AG09319 (cell line): Measurements from ENCODE around the gene CPT1A.

Source experiments
- DNase-seq: peaks from one replicate; pipeline ENCODE4 v3.0.0-alpha.2; 2010; ENCODE audit warnings: low read depth; ENCODE audit errors: extremely low read depth
- TF ChIP-seq, protein P1 (sequence below): IDR thresholded peaks from 2 replicates; pipeline ENCODE4 v1.5.1; 2011; ENCODE audit warnings: low read depth, mild to moderate bottlenecking, inconsistent platforms, low read length, moderate library complexity

CPT1A gene

DNA sequence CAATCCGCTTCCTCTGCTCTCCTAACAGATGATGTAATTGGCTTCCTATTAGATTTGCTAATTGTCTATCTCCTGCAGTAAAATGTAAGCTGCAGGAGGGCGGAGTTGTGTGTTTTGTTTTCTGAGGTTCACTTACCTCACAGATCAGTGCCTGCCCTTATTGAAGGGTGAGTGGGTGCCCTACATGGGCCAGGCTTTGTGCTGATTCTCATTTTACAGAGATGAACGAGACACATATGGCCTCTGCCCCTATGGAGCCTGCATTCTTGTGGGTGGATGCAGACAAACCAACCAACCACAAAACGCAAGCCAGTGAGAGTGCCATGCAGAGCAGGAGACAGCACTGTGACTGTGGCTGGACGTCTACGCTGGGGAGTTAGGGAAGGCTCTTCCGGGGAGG lies 100.3 kb downstream of the CPT1A start:
- TF ChIP-seq, protein P1, sequence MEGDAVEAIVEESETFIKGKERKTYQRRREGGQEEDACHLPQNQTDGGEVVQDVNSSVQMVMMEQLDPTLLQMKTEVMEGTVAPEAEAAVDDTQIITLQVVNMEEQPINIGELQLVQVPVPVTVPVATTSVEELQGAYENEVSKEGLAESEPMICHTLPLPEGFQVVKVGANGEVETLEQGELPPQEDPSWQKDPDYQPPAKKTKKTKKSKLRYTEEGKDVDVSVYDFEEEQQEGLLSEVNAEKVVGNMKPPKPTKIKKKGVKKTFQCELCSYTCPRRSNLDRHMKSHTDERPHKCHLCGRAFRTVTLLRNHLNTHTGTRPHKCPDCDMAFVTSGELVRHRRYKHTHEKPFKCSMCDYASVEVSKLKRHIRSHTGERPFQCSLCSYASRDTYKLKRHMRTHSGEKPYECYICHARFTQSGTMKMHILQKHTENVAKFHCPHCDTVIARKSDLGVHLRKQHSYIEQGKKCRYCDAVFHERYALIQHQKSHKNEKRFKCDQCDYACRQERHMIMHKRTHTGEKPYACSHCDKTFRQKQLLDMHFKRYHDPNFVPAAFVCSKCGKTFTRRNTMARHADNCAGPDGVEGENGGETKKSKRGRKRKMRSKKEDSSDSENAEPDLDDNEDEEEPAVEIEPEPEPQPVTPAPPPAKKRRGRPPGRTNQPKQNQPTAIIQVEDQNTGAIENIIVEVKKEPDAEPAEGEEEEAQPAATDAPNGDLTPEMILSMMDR: no peak
- no peak for DNase-seq

DNA sequence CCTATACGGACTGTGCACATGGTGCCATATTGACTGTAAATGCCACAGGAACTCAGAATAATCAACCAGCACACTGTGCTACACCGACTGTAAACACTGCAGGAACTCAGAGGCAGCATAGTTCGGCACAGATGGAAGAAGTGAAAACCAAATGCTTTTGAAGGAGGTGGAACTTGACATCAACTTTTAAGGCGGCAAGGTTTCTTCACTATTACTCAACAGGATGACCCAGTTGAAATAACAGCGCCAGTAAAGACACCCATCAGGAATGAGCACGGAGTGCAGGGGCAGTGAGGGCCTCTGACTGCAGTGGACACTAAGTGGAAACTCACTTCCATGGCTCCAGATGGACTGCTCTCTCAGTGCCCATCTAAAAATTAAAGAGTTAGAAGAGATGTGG lies 106.1 kb downstream of the CPT1A start:
- DNase-seq: no peak
- TF ChIP-seq, protein P1: no peak

DNA sequence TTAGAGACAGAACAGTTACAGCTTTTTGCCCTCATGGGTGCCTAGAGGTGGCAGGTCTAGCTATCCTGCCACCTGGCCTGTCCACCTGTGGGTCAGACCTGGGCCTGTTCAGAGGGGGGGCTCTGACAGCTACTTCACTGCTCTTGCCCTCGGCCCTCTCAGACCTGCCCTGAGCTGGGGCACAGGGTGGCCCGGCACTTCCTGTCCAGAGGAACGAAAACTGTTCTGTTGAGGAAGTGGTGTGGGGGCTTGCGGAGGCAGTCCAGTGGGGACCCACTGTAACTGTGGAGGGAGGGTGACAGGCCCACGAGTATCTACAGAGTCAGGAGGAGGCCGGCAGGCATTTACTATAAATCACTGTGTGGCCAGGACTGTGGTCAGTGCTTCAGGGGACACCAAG lies 106.6 kb downstream of the CPT1A start:
- TF ChIP-seq, protein P1: no peak
- no peak for DNase-seq

DNA sequence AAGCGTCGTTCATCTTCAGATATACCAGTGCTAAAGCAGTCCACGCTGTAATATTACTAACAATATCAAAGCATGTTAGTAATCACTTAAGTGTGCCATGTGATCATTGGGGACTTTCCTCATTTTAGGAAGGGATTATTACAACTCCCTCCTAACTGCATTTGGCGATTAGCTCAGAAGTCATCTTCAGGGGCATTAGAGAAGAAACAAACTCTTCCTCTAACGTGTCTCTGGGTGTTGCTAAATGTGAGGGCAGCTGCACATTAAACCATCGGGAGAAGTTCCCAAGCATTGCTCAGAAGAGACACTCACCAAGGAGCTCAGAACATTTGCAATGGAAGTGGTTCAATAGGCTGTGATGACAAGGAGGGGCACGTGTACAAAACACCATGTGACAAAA lies 107.6 kb downstream of the CPT1A start:
- DNase-seq: no peak
- TF ChIP-seq, protein P1: no peak

DNA sequence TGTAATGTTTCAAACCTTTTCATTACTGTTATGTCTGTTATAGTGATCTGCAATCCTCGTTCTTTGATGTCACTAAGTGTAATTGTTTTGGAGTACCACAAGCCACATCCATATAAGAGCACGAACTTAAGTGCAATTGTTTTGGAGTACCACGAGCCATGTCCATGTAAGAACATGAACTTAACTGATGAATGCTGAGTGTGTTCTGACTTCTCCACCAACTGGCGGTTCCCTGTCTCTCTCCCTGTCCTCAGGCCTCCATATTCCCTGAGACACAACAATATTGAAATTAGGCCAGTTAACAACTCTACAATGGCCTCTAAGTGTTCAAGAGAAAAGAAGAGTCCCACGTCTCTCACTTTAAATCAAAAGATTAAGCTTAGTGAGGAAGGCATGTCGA lies 113.9 kb downstream of the CPT1A start:
- no peak for DNase-seq
- TF ChIP-seq, protein P1: no peak; the same call in 1 of the 2 replicates

DNA sequence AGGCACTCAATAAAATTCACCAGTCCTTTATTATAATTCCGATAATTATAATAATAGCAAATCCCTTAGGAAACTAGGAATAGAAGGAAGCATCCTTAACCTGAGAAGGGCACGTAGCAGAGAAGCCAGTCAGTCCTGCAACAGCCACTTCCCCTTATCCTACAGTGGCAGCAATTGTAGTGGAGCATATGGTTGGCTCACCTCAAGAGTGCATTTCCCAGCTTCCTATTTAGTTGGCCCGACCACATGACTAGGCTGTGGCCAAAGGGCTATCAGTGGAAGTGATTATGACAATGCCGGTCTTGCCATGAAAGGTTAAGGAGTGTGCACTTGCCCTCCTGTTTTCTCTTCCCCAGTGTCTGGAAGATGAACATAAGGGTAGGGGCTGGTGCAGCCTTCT lies 117.4 kb downstream of the CPT1A start:
- TF ChIP-seq, protein P1: no peak
- no peak for DNase-seq

DNA sequence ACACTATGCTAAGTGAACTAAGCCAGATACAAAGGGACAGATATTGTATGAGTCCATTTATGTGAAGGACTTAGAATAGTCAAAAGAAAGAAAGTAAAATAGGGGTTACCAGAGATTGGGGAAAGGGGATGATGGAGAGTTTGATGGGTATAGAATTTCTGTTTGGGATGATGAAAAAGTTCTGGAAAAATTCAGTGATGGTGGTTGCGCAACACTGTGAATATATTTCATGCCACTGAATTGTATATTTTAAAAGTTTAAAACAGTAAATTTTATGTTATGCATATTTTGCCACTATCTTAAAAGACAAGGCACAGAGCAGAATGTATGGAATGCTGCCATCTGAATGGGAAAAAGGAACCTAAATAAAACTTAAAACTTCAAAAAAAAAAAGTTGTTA lies 119.6 kb downstream of the CPT1A start:
- no peak for DNase-seq
- TF ChIP-seq, protein P1: no peak

DNA sequence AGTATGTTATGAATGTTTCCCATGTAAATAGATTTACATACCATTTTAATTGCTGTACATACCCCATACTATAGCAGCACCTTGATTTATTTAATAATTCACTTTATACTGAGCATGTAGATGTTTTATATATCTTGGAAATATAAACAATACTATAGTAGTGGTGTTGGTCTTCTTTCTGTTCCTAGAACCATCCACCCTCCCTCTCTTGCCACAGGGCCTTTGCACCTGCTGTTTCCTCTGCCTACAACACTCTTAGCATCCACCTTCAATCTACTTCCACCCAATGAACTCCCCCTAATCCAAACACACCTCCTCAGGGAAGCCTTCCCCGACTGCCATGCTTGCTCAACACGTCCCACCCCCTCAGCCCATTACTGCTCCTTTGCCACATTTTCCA lies 120.6 kb downstream of the CPT1A start:
- TF ChIP-seq, protein P1: no peak
- DNase-seq: no peak
